Mucosa of stomach (tissue), 1 donor: Measurements from ENCODE around the gene AGPAT2.

ENCODE experiments used
- H3K27me3 ChIP-seq: one replicate; pipeline ENCODE4 v1.7.0; 2013; ENCODE audit warnings: mild to moderate bottlenecking, low read length; ENCODE audit not compliant: control insufficient read depth, insufficient read depth
- H3K36me3 ChIP-seq: one replicate; pipeline ENCODE4 v1.7.0; 2013; ENCODE audit warnings: low read length; ENCODE audit not compliant: control insufficient read depth, insufficient read depth
- H3K4me1 ChIP-seq: one replicate; pipeline ENCODE4 v1.7.0; 2013; ENCODE audit warnings: mild to moderate bottlenecking, low read length; ENCODE audit not compliant: control insufficient read depth, insufficient read depth
- H3K4me3 ChIP-seq: one replicate; pipeline ENCODE4 v1.7.0; 2013; ENCODE audit warnings: low read length
- H3K9ac ChIP-seq: one replicate; pipeline ENCODE4 v1.7.0; 2013; ENCODE audit warnings: mild to moderate bottlenecking, low read length, moderate library complexity
- H3K9me3 ChIP-seq: one replicate; pipeline ENCODE4 v1.7.0; 2013; ENCODE audit warnings: mild to moderate bottlenecking, low read length, moderate library complexity; ENCODE audit not compliant: control insufficient read depth
- donor health status: Pancreatic carcinoma.

The AGPAT2 gene

GRCh38 chr9:136686794-136687711 is at the start of gene AGPAT2:
Gene AGPAT2 (minus strand): TSS chr9:136687457. CDS start chr9:136687357, 100 bp downstream.
- Histone ChIP-seq H3K27me3 (no peaks in the 10 kb centered on the region), H3K9ac (peak within 1 kb of the TSS; percentile 86), H3K9me3 (no peaks in the 10 kb centered on the region), H3K4me1 (peaks cover 62% of the 10 kb centered on the region), H3K36me3 (no peaks in the 10 kb centered on the region), H3K4me3 (peak within 1 kb of the TSS; percentile 69)

- H3K9ac ChIP-seq: no peak overlapping the region
- H3K4me1 ChIP-seq: no peaks in the 10 kb centered on the region
- no peak overlapping the region for H3K4me3 ChIP-seq
- no peaks in the 10 kb centered on the region for H3K36me3 ChIP-seq
- H3K27me3 ChIP-seq: peaks cover 11% of the 10 kb centered on the region
- H3K9me3 ChIP-seq: no peaks in the 10 kb centered on the region
Measured at GRCh38 chr9:136735812-136736480, 48.7 kb upstream of the AGPAT2 start.

- H3K4me3 ChIP-seq: no peak overlapping the region
- peaks cover 2% of the 10 kb centered on the region for H3K27me3 ChIP-seq
- H3K4me1 ChIP-seq: no peaks in the 10 kb centered on the region
- H3K9me3 ChIP-seq: no peaks in the 10 kb centered on the region
- no peaks in the 10 kb centered on the region for H3K36me3 ChIP-seq
- no peak overlapping the region for H3K9ac ChIP-seq
Measured at GRCh38 chr9:136734837-136735496, 47.7 kb upstream of the AGPAT2 start.

GRCh38 chr9:136733611-136734010 is 46.4 kb upstream of the AGPAT2 start:
- Histone ChIP-seq H3K9me3 (no peaks in the 10 kb centered on the region), H3K4me1 (peaks cover 5% of the 10 kb centered on the region), H3K36me3 (no peaks in the 10 kb centered on the region), H3K27me3 (no peaks in the 10 kb centered on the region), H3K4me3 (no peak overlapping the region), H3K9ac (no peak overlapping the region)

GRCh38 chr9:136732444-136733178 is 45.4 kb upstream of the AGPAT2 start:
- no peak overlapping the region for H3K4me3 ChIP-seq
- H3K9ac ChIP-seq: no peak overlapping the region
- H3K27me3 ChIP-seq: no peaks in the 10 kb centered on the region
- H3K9me3 ChIP-seq: no peaks in the 10 kb centered on the region
- peaks cover 5% of the 10 kb centered on the region for H3K4me1 ChIP-seq
- no peaks in the 10 kb centered on the region for H3K36me3 ChIP-seq

GRCh38 chr9:136729926-136730325 is 42.7 kb upstream of the AGPAT2 start:
- peaks cover 14% of the 10 kb centered on the region for H3K36me3 ChIP-seq
- H3K9me3 ChIP-seq: no peaks in the 10 kb centered on the region
- no peaks in the 10 kb centered on the region for H3K27me3 ChIP-seq
- H3K4me3 ChIP-seq: no peak overlapping the region
- H3K9ac ChIP-seq: no peak overlapping the region
- H3K4me1 ChIP-seq: peaks cover 28% of the 10 kb centered on the region

GRCh38 chr9:136729144-136729543 is 41.9 kb upstream of the AGPAT2 start:
- peaks cover 28% of the 10 kb centered on the region for H3K4me1 ChIP-seq

GRCh38 chr9:136728548-136729123 is 41.4 kb upstream of the AGPAT2 start:
- Histone ChIP-seq H3K4me1 (peaks cover 28% of the 10 kb centered on the region), H3K9ac (peak overlapping the region; percentile 61), H3K27me3 (no peaks in the 10 kb centered on the region), H3K9me3 (no peaks in the 10 kb centered on the region), H3K4me3 (peak overlapping the region; percentile 60), H3K36me3 (peaks cover 15% of the 10 kb centered on the region)

More at GRCh38 chr9:136729144-136729543, 41.9 kb upstream of the AGPAT2 start:
- H3K9ac ChIP-seq: peak overlapping the region; percentile 61
- H3K9me3 ChIP-seq: no peaks in the 10 kb centered on the region
- peaks cover 14% of the 10 kb centered on the region for H3K36me3 ChIP-seq
- H3K27me3 ChIP-seq: no peaks in the 10 kb centered on the region
- H3K4me3 ChIP-seq: no peak overlapping the region

GRCh38 chr9:136728080-136728547 is 40.9 kb upstream of the AGPAT2 start:
- Histone ChIP-seq H3K4me3 (peak overlapping the region; percentile 98), H3K27me3 (no peaks in the 10 kb centered on the region), H3K9me3 (no peaks in the 10 kb centered on the region), H3K4me1 (peaks cover 28% of the 10 kb centered on the region), H3K9ac (peak overlapping the region; percentile 89), H3K36me3 (peaks cover 20% of the 10 kb centered on the region)

- Histone ChIP-seq H3K4me3 (peak overlapping the region; percentile 98), H3K36me3 (peaks cover 25% of the 10 kb centered on the region), H3K4me1 (peaks cover 28% of the 10 kb centered on the region), H3K9ac (peak overlapping the region; percentile 89), H3K9me3 (no peaks in the 10 kb centered on the region), H3K27me3 (no peaks in the 10 kb centered on the region)
Measured at GRCh38 chr9:136726631-136727191, 39.5 kb upstream of the AGPAT2 start.

- Histone ChIP-seq H3K9ac (peak overlapping the region; percentile 89), H3K9me3 (no peaks in the 10 kb centered on the region), H3K4me1 (peaks cover 31% of the 10 kb centered on the region), H3K4me3 (peak overlapping the region; percentile 98), H3K27me3 (no peaks in the 10 kb centered on the region), H3K36me3 (peaks cover 25% of the 10 kb centered on the region)
Measured at GRCh38 chr9:136726118-136726517, 38.9 kb upstream of the AGPAT2 start.
